ENCODE data around the gene BRSK2.
"Not testable (repeated sequence)": the region's sequence is repeated elsewhere in the genome, so short reads cannot be mapped to it uniquely, and the experiment has no call there.

The BRSK2 gene

GRCh38 chr11:1502168-1502953, 112.6 kb downstream of the BRSK2 start:
- no peak for DNase-seq

GRCh38 chr11:1502954-1503707, 113.4 kb downstream of the BRSK2 start:
- peak; percentile 23 to 71 for DNase-seq

- peak in 1 of 2 experiments; percentile 41 for DNase-seq
These were observed 114.0 kb downstream of the BRSK2 start for GRCh38 chr11:1503708-1504104.

- no peak for DNase-seq
These were observed 114.4 kb downstream of the BRSK2 start for GRCh38 chr11:1504138-1504537.

- no peak for DNase-seq
These were observed 115.0 kb downstream of the BRSK2 start for GRCh38 chr11:1504581-1505290.

GRCh38 chr11:1505480-1505879, 115.7 kb downstream of the BRSK2 start:
- no peak for DNase-seq

GRCh38 chr11:1506981-1507380, 117.2 kb downstream of the BRSK2 start:
- no peak for DNase-seq

GRCh38 chr11:1507381-1508140, 117.8 kb downstream of the BRSK2 start:
- no peak for DNase-seq

GRCh38 chr11:1508491-1508891, 118.8 kb downstream of the BRSK2 start:
- no peak for DNase-seq

GRCh38 chr11:1508986-1509385, 119.3 kb downstream of the BRSK2 start:
- DNase-seq: no peak

- no peak for DNase-seq
These were observed 120.0 kb downstream of the BRSK2 start for GRCh38 chr11:1509626-1510255.

- not testable (repeated sequence) for DNase-seq
These were observed 120.6 kb downstream of the BRSK2 start for GRCh38 chr11:1510351-1510750.

- no peak for DNase-seq
These were observed 121.2 kb downstream of the BRSK2 start for GRCh38 chr11:1510928-1511327.

GRCh38 chr11:1511937-1512496, 122.3 kb downstream of the BRSK2 start:
- DNase-seq: no peak
